ENCODE data around the gene RNF123. TPM values are rescaled to one million over a fixed set of nuclear protein-coding genes. Genes with fewer than 3 reads are reported as not detected.

RNF123 gene
- total RNA-seq, 1 experiment from 2014 or later = 46.7 TPM

DNA sequence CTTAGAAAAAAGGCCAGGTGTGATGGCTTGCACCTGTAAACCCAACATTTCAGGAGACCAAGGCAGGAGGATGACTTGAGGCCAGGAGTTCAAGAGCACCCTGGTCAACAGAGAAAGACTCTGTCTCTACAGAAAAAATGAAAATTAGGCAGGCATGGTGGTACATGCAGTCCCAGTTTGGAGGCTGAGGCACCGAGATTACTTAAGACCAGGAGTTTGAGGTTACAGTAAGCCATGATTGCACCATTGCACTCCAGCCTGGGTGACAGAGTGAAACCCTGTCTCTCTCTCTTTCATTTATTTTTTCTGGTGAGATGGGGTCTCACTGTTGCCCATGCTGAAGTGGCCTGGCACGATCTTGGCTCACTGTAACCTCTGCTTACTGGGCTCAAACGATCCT lies 72.3 kb downstream of the RNF123 start:
- no peaks in the 10 kb centered on the region; the same call in none of the 2 replicates for H4K20me1 ChIP-seq (ENCODE audit: insufficient read depth)
- H3K4me3 ChIP-seq = no peak overlapping the region
- no peak for TF ChIP-seq EZH2 (IDR thresholded peaks at IDR 0.05; ENCODE audit: low read depth)
- TF ChIP-seq, protein P1, sequence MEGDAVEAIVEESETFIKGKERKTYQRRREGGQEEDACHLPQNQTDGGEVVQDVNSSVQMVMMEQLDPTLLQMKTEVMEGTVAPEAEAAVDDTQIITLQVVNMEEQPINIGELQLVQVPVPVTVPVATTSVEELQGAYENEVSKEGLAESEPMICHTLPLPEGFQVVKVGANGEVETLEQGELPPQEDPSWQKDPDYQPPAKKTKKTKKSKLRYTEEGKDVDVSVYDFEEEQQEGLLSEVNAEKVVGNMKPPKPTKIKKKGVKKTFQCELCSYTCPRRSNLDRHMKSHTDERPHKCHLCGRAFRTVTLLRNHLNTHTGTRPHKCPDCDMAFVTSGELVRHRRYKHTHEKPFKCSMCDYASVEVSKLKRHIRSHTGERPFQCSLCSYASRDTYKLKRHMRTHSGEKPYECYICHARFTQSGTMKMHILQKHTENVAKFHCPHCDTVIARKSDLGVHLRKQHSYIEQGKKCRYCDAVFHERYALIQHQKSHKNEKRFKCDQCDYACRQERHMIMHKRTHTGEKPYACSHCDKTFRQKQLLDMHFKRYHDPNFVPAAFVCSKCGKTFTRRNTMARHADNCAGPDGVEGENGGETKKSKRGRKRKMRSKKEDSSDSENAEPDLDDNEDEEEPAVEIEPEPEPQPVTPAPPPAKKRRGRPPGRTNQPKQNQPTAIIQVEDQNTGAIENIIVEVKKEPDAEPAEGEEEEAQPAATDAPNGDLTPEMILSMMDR (conservative IDR thresholded peaks at IDR 0.05) = no peak
- no peak overlapping the region for H3K27ac ChIP-seq
- H3K4me2 ChIP-seq = no peak overlapping the region
- no peak overlapping the region for H2AFZ ChIP-seq
- BruUV-seq (replicated peaks) = no TSS peak
- no peaks in the 10 kb centered on the region for H3K36me3 ChIP-seq (ENCODE audit: low read depth)
- ChIA-PET CTCF (no interaction called here), POLR2A (ENCODE audit: unreplicated experiment) (no interaction called here)
- no peaks in the 10 kb centered on the region for H3K9me3 ChIP-seq (ENCODE audit: insufficient read depth, low read depth)
- H3F3A ChIP-seq (ENCODE audit: insufficient read depth, low read depth) = no peaks in the 10 kb centered on the region
- H3K79me2 ChIP-seq (ENCODE audit: low read depth) = peaks cover 18% of the 10 kb centered on the region
- intact Hi-C loops (cut with micrococcal nuclease; ENCODE audit: unreplicated experiment) = no loop called here
- DNase-seq = no peak
- H3K4me1 ChIP-seq (replicated peaks; ENCODE audit: insufficient read depth) = no peaks in the 10 kb centered on the region
- no peaks in the 10 kb centered on the region for H3K9me2 ChIP-seq (ENCODE audit: insufficient read depth)
- H3K27me3 ChIP-seq (ENCODE audit: insufficient read depth, low read depth) = no peaks in the 10 kb centered on the region

DNA sequence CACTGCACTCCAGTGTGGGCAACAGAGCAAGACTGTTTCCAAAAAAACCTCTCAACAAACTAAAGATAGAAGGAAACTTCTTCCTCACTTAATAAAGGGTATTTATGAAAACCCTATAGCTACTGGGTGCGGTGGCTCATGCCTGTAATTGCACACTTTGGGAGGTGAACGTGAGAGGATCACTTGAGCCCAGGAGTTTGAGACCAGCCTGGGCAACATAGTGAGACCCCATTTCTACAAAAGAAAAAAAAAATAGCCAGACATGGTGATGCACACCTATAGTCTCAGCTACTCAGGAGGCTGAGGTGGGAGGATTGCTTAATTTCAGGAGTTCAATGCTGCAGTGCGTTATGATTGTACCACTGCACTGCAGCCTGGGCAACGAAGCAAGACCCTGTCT lies 74.6 kb downstream of the RNF123 start:
- no peak for TF ChIP-seq EZH2 (IDR thresholded peaks at IDR 0.05; ENCODE audit: low read depth)
- TF ChIP-seq, protein P1 (conservative IDR thresholded peaks at IDR 0.05) = no peak
- DNase-seq = no peak
- intact Hi-C loops (cut with micrococcal nuclease; ENCODE audit: unreplicated experiment) = no loop called here
- H3K79me2 ChIP-seq (ENCODE audit: low read depth) = peaks cover 19% of the 10 kb centered on the region
- no peak overlapping the region for H3K4me3 ChIP-seq
- BruUV-seq (replicated peaks) = no TSS peak
- no peak overlapping the region for H3K27ac ChIP-seq
- no peaks in the 10 kb centered on the region for H3K27me3 ChIP-seq (ENCODE audit: insufficient read depth, low read depth)
- ChIA-PET POLR2A (ENCODE audit: unreplicated experiment) (no interaction called here), CTCF (no interaction called here)
- no peaks in the 10 kb centered on the region for H3F3A ChIP-seq (ENCODE audit: insufficient read depth, low read depth)
- no peaks in the 10 kb centered on the region; the same call in none of the 2 replicates for H4K20me1 ChIP-seq (ENCODE audit: insufficient read depth)
- H2AFZ ChIP-seq = no peak overlapping the region
- no peaks in the 10 kb centered on the region for H3K9me3 ChIP-seq (ENCODE audit: insufficient read depth, low read depth)
- H3K4me2 ChIP-seq = no peak overlapping the region
- no peaks in the 10 kb centered on the region for H3K36me3 ChIP-seq (ENCODE audit: low read depth)
- no peaks in the 10 kb centered on the region for H3K4me1 ChIP-seq (replicated peaks; ENCODE audit: insufficient read depth)
- H3K9me2 ChIP-seq (ENCODE audit: insufficient read depth) = no peaks in the 10 kb centered on the region

DNA sequence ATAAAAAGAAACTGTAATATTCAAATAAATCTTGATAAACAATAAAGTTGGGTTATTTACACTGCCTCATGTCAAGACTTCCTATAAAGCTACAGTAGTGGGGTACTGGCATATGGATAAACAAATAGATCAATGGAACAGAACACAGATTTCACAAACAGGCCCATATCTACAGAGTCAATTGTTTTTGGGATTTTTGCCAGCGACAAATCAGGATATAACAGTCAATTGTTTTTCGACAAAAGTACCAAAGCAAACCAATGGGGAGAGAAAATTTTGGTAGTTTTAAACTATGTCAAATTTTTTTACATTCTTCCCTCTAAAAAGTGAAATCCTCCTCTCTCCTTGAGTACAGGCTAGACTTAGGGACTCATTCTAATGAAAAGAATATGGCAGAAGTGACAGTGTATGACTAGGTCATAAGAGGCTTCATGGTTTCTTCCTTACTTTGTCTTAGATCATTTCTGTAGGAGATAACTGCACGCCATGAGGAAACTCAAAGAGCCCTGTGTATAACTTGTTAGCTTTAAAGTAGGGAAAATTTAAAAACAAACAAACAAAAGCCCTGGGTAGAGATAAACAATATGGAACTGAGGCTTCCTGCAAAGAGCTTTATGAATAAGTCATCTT lies 80.0 kb downstream of the RNF123 start:
- Histone ChIP-seq H3K4me2 (no peak overlapping the region), H3K79me2 (ENCODE audit: low read depth) (peaks cover 44% of the 10 kb centered on the region), H3K36me3 (ENCODE audit: low read depth) (no peaks in the 10 kb centered on the region), H3F3A (ENCODE audit: insufficient read depth, low read depth) (no peaks in the 10 kb centered on the region), H3K9me3 (ENCODE audit: insufficient read depth, low read depth) (no peaks in the 10 kb centered on the region), H3K4me1 (replicated peaks; ENCODE audit: insufficient read depth) (no peaks in the 10 kb centered on the region), H2AFZ (no peak overlapping the region), H3K27ac (no peak overlapping the region), H4K20me1 (ENCODE audit: insufficient read depth) (peaks cover 10% of the 10 kb centered on the region), H3K27me3 (ENCODE audit: insufficient read depth, low read depth) (no peaks in the 10 kb centered on the region), H3K4me3 (no peak overlapping the region), H3K9me2 (ENCODE audit: insufficient read depth) (no peaks in the 10 kb centered on the region)
- ChIA-PET POLR2A (ENCODE audit: unreplicated experiment) (no interaction called here), CTCF (no interaction called here)
- DNase-seq = no peak
- intact Hi-C loops (cut with micrococcal nuclease; ENCODE audit: unreplicated experiment) = no loop called here
- no TSS peak for BruUV-seq (replicated peaks)
- no peak for TF ChIP-seq EZH2 (IDR thresholded peaks at IDR 0.05; ENCODE audit: low read depth)
- TF ChIP-seq, protein P1 (conservative IDR thresholded peaks at IDR 0.05) = no peak
